ENCODE results near the gene WWOX.

Gene WWOX

GRCh38 chr16:78629173-78629572 lies 529.7 kb downstream of the WWOX start (continued):
- TF ChIP-seq ZFP3 (CRISPR knock-in tag; IDR thresholded peaks at IDR 0.05) (no peak), SNAI2 (CRISPR knock-in tag; IDR thresholded peaks at IDR 0.05) (no peak), CSDC2 (CRISPR knock-in tag; IDR thresholded peaks at IDR 0.05) (no peak), OSR1 (CRISPR knock-in tag; IDR thresholded peaks at IDR 0.05) (no peak), ARNTL (CRISPR knock-in tag; IDR thresholded peaks at IDR 0.05; ENCODE audit: borderline replicate concordance, low read depth) (no peak), PPARA (CRISPR knock-in tag; IDR thresholded peaks at IDR 0.05; ENCODE audit: borderline replicate concordance) (no peak)
- TF ChIP-seq, protein P1, sequence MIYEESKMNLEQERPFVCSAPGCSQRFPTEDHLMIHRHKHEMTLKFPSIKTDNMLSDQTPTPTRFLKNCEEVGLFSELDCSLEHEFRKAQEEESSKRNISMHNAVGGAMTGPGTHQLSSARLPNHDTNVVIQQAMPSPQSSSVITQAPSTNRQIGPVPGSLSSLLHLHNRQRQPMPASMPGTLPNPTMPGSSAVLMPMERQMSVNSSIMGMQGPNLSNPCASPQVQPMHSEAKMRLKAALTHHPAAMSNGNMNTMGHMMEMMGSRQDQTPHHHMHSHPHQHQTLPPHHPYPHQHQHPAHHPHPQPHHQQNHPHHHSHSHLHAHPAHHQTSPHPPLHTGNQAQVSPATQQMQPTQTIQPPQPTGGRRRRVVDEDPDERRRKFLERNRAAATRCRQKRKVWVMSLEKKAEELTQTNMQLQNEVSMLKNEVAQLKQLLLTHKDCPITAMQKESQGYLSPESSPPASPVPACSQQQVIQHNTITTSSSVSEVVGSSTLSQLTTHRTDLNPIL (CRISPR knock-in tag; IDR thresholded peaks at IDR 0.05; ENCODE audit: low read depth), result no peak
- TF ChIP-seq, protein P2, sequence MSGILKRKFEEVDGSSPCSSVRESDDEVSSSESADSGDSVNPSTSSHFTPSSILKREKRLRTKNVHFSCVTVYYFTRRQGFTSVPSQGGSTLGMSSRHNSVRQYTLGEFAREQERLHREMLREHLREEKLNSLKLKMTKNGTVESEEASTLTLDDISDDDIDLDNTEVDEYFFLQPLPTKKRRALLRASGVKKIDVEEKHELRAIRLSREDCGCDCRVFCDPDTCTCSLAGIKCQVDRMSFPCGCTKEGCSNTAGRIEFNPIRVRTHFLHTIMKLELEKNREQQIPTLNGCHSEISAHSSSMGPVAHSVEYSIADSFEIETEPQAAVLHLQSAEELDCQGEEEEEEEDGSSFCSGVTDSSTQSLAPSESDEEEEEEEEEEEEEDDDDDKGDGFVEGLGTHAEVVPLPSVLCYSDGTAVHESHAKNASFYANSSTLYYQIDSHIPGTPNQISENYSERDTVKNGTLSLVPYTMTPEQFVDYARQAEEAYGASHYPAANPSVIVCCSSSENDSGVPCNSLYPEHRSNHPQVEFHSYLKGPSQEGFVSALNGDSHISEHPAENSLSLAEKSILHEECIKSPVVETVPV (CRISPR knock-in tag; IDR thresholded peaks at IDR 0.05), result no peak

DNA sequence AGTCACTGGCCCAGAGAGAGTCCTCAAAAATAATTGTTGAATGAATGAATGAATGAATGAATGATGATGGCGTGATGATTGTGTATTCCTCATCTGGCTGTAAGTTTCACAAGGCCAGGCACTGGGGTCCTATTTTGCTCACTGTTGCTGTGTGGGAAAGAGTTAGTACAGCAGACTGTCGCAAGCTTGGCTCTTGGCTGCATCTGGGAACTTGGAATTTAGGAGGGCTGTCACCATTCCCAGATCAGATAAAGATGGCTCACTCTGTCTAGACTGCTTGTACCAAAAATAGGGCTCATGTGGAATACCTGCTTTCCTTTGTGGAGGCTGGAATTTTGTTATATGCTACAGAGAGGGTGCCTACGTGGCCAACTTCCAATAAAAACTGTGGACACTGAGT lies 530.6 kb downstream of the WWOX start:
- TF ChIP-seq BACH2 (CRISPR knock-in tag; IDR thresholded peaks at IDR 0.05; ENCODE audit: borderline replicate concordance) (no peak), PPARA (CRISPR knock-in tag; IDR thresholded peaks at IDR 0.05; ENCODE audit: borderline replicate concordance) (no peak), TCF4 (CRISPR knock-in tag; IDR thresholded peaks at IDR 0.05; ENCODE audit: borderline replicate concordance) (no peak), ESRRG (CRISPR knock-in tag; IDR thresholded peaks at IDR 0.05) (no peak), ZC3H10 (CRISPR knock-in tag; IDR thresholded peaks at IDR 0.05) (no peak), ZNF70 (CRISPR knock-in tag; IDR thresholded peaks at IDR 0.05) (no peak), TSHZ2 (CRISPR knock-in tag; IDR thresholded peaks at IDR 0.05) (no peak), PATZ1 (CRISPR knock-in tag; IDR thresholded peaks at IDR 0.05; ENCODE audit: borderline replicate concordance) (no peak), ZFP3 (CRISPR knock-in tag; IDR thresholded peaks at IDR 0.05) (no peak), ISL1 (CRISPR knock-in tag; IDR thresholded peaks at IDR 0.05) (no peak), CSDC2 (CRISPR knock-in tag; IDR thresholded peaks at IDR 0.05) (no peak), ARNTL (CRISPR knock-in tag; IDR thresholded peaks at IDR 0.05; ENCODE audit: borderline replicate concordance, low read depth) (no peak), ZFP30 (CRISPR knock-in tag; IDR thresholded peaks at IDR 0.05) (no peak), POU6F1 (CRISPR knock-in tag; IDR thresholded peaks at IDR 0.05; ENCODE audit: borderline replicate concordance, low read depth) (no peak), ZNF565 (CRISPR knock-in tag; conservative IDR thresholded peaks at IDR 0.05; ENCODE audit: low read depth) (no peak), SNAI2 (CRISPR knock-in tag; IDR thresholded peaks at IDR 0.05) (no peak), OSR1 (CRISPR knock-in tag; IDR thresholded peaks at IDR 0.05) (no peak), RARB (CRISPR knock-in tag; IDR thresholded peaks at IDR 0.05) (no peak)
- TF ChIP-seq, protein P2 (CRISPR knock-in tag; IDR thresholded peaks at IDR 0.05), result no peak
- no peak for ATAC-seq

All from SK-N-SH treated with all-trans-retinoic acid at 6 μM for 48 hours (cell line).